K562 (cell line): ENCODE data around the gene NCF2. TPM values are rescaled to one million over a fixed set of nuclear protein-coding genes. Genes with fewer than 3 reads are reported as not detected.
A peak's percentile ranks its signal among the peaks of the same experiment; 100 is the strongest.

Experiments
- ATAC-seq: fragments of 200-7000 bp; cut with Tn5 transposase; 3 replicates; pipeline ENCODE4 v1.9.1; 2020; ENCODE audit warnings: moderate library complexity
- Bru-seq: library from RNA; stranded (reverse); fragments of 400-500 nt; gene quantifications from one replicate; lab custom pipeline; 2021; lab: Mats Ljungman, UMichigan
- BruChase-seq, 2 experiments: library from RNA; stranded (reverse); fragments of 400-500 nt; gene quantifications; one replicate each; lab custom pipeline; 2021; lab: Mats Ljungman, UMichigan
- BruUV-seq: library from RNA; stranded (reverse); fragments of 400-500 nt; replicated peaks from 2 replicates; lab custom pipeline; 2021; lab: Mats Ljungman, UMichigan
- CTCF ChIA-PET: fragments of 300-600 bp; formaldehyde crosslinking; extraction: SDS; loops from one replicate; lab custom pipeline; 2021; ENCODE audit warnings: low intra/inter-chr PET ratio; lab: Yijun Ruan, JAX
- POLR2A ChIA-PET: fragments of 300-600, 350-650 bp; sonication (Branson Sonifier 250); formaldehyde crosslinking; extraction: SDS; loops from one replicate; lab custom pipeline; 2021; ENCODE audit warnings: antibody characterized with exemption, inconsistent platforms; lab: Yijun Ruan, JAX
- DNase-seq, 4 experiments: peaks; one replicate each; pipeline versions ENCODE4 v3.0.0 to v3.0.0-alpha.2; 2011 to 2018; ENCODE audit warnings: low spot score in 3 of 4, mixed read lengths in 3 of 4; ENCODE audit errors: extremely low read depth in 1 of 4
- FAIRE-seq: peaks from 2 replicates; lab custom pipeline; 2011; peaks lifted over from hg19 to GRCh38; lab: Jason Lieb, UNC
- H2AFZ ChIP-seq: 2 replicates; pipeline ENCODE4 v1.6.0; 2011; ENCODE audit warnings: low read depth, low read length, control low read depth, inconsistent platforms
- H3K27ac ChIP-seq: fragments of 200-600 bp; 3 replicates; pipeline ENCODE4 v1.8.0; 2011; ENCODE audit warnings: low read depth, mild to moderate bottlenecking, control low read depth, inconsistent platforms, low read length, moderate library complexity, mixed read lengths; ENCODE audit errors: extremely low read depth
- H3K27me3 ChIP-seq, 2 experiments: fragments of 300-600 bp in 1 of 2; 2 replicates in 1 of 2; 3 replicates in 1 of 2; pipeline versions ENCODE4 v1.6.0 to v1.8.0; 2011; ENCODE audit warnings: inconsistent platforms in 2 of 2, low read length in 2 of 2, mild to moderate bottlenecking in 1 of 2, mixed read lengths in 1 of 2, moderate library complexity in 1 of 2; ENCODE audit not compliant: control insufficient read depth in 2 of 2, insufficient read depth in 2 of 2
- H3K36me3 ChIP-seq: fragments of 300-600 bp; 3 replicates; pipeline ENCODE4 v1.8.0; 2011; ENCODE audit warnings: mild to moderate bottlenecking, low read length, inconsistent platforms; ENCODE audit not compliant: control insufficient read depth, insufficient read depth
- H3K4me1 ChIP-seq, 2 experiments: fragments of 200-600 bp in 1 of 2; replicated peaks in 1 of 2; 2 replicates in 1 of 2; 3 replicates in 1 of 2; pipeline versions ENCODE4 v1.5.1 to v1.8.0; 2011; ENCODE audit warnings: inconsistent platforms in 2 of 2, low read length in 2 of 2, mild to moderate bottlenecking in 1 of 2, mixed read lengths in 1 of 2, moderate library complexity in 1 of 2; ENCODE audit not compliant: control insufficient read depth in 2 of 2, insufficient read depth in 2 of 2
- H3K4me2 ChIP-seq: 2 replicates; pipeline ENCODE4 v1.6.1; 2011; ENCODE audit warnings: low read length, control low read depth, inconsistent platforms, mixed read lengths; ENCODE audit not compliant: insufficient read depth
- H3K4me3 ChIP-seq: fragments of 200-600 bp; sonication (generic), shearing (Covaris generic); 2 replicates; pipeline ENCODE4 v1.5.1; 2016; ENCODE audit warnings: control low read depth, inconsistent platforms
- H3K79me2 ChIP-seq: fragments of 200-600 bp; 3 replicates; pipeline ENCODE4 v1.8.0; 2011; ENCODE audit warnings: low read length, inconsistent platforms; ENCODE audit not compliant: control insufficient read depth, insufficient read depth
- H3K9ac ChIP-seq, 2 experiments: 2 replicates each; pipeline versions ENCODE4 v1.6.0 to v1.6.1; 2011; ENCODE audit warnings: low read depth in 2 of 2, low read length in 2 of 2, control low read depth in 1 of 2, inconsistent platforms in 1 of 2, mild to moderate bottlenecking in 1 of 2, mixed read lengths in 1 of 2; ENCODE audit not compliant: insufficient read depth in 1 of 2
- H3K9me1 ChIP-seq: one replicate; pipeline ENCODE4 v1.6.0; 2011; ENCODE audit warnings: inconsistent platforms, mild to moderate bottlenecking, low read length, moderate library complexity; ENCODE audit not compliant: control insufficient read depth, insufficient read depth
- H3K9me3 ChIP-seq: replicated peaks from 2 replicates; pipeline ENCODE4 v1.5.1; 2011; ENCODE audit warnings: low read depth, low read length, inconsistent platforms; ENCODE audit not compliant: control insufficient read depth, insufficient read depth
- H4K20me1 ChIP-seq: replicated peaks from 2 replicates; pipeline ENCODE4 v1.6.1; 2011; ENCODE audit warnings: low read length, inconsistent platforms, mixed read lengths; ENCODE audit not compliant: control insufficient read depth, insufficient read depth
- CTBP1 ChIP-seq: fragments of 450-650 bp; IDR thresholded peaks from 2 replicates; pipeline ENCODE4 v1.6.1; 2016; ENCODE audit warnings: borderline replicate concordance
- CTCF ChIP-seq, 3 experiments: IDR thresholded peaks in 2 of 3; conservative IDR thresholded peaks in 1 of 3; 2 replicates each; pipeline ENCODE4 v1.5.1; 2011 to 2012; ENCODE audit warnings: low read length in 3 of 3, mild to moderate bottlenecking in 3 of 3, control low read depth in 2 of 3, improper control_type of control experiment in 1 of 3, inconsistent platforms in 1 of 3, low read depth in 1 of 3, mixed read lengths in 1 of 3, moderate library complexity in 1 of 3; ENCODE audit not compliant: insufficient read depth in 2 of 3
- ELF1 ChIP-seq: fragments of 200-800 bp; sonication (Bioruptor generic); IDR thresholded peaks from 2 replicates; pipeline ENCODE4 v1.6.1; 2016; ENCODE audit warnings: missing genetic modification characterization, missing compliant biosample characterization
- SPI1 ChIP-seq: IDR thresholded peaks from 2 replicates; pipeline ENCODE4 v1.6.1; 2011; ENCODE audit warnings: low read depth, low read length, control low read depth, borderline replicate concordance
- ZMIZ1 ChIP-seq, 2 experiments: fragments of 150-350 bp in 1 of 2; IDR thresholded peaks; 2 replicates each; pipeline ENCODE4 v1.6.1; 2012 to 2016; ENCODE audit warnings: low read depth in 2 of 2, low read length in 2 of 2, mild to moderate bottlenecking in 1 of 2, moderate library complexity in 1 of 2
- ZNF311 ChIP-seq: fragments of 250-450 bp; sonication (Bioruptor Pico); IDR thresholded peaks from 2 replicates; pipeline ENCODE4 v1.4.0; 2020; ENCODE audit warnings: mild to moderate bottlenecking, moderate library complexity
- WGBS: fragments of 100-300 bp; shearing (Covaris generic); methylation state at CpG from one replicate; pipeline ENCODE4 v1.1.6; 2016; ENCODE audit warnings: low coverage, mixed read lengths; ENCODE audit not compliant: insufficient coverage; ENCODE audit errors: missing lambda C conversion rate; 5-methylcytosine and 5-hydroxymethylcytosine counted together
- in situ Hi-C: fragments of 300-500 bp; cut with MboI; formaldehyde crosslinking; loops from 4 replicates; pipeline ENCODE4 v1.15.0; 2018; ENCODE audit warnings: inconsistent platforms, mixed read lengths
- intact Hi-C: fragments of 100-400 bp; cut with micrococcal nuclease; formaldehyde crosslinking; loops from 2 replicates; pipeline ENCODE4 v1.14.2; 2022
- long read RNA-seq, 3 experiments: library from polyadenylated mRNA in 2 of 3; library from RNA in 1 of 3; unstranded in 2 of 3; stranded (forward) in 1 of 3; transcript quantifications; one replicate each; pipeline ENCODE4 v2.0.0, GENCODE V29; 2019 to 2022
- polyA minus RNA-seq, 3 experiments: library from RNA; depleted of rRNA, polyadenylated mRNA; stranded (reverse); fragments of >200 nt; gene quantifications; 2 replicates each; pipeline ENCODE4 v1.2.3, GENCODE V29; 2011
- polyA plus RNA-seq, 8 experiments: library from polyadenylated mRNA; depleted of rRNA in 4 of 8; stranded (reverse) in 5 of 8; unstranded in 3 of 8; fragments of >200 nt; fragmentation: Nextera tagmentation in 2 of 8; fragmentation: Illumina TruSeq in 1 of 8; extraction: Ambion mirVana in 2 of 8; extraction: Trizol in 1 of 8; gene quantifications; 2 replicates each; pipeline versions ENCODE4 v1.2.1 to v1.2.3, GENCODE V29; 2011 to 2014; ENCODE audit warnings: inconsistent platforms in 1 of 8, missing spikeins in 1 of 8
- total RNA-seq, 7 experiments: library from RNA; depleted of rRNA in 6 of 7; stranded (reverse); fragments of >200 nt in 6 of 7; fragmentation: Illumina TruSeq in 2 of 7; extraction: Trizol in 2 of 7; gene quantifications; 2 replicates each; pipeline versions ENCODE4 v1.2.1 to v1.2.3, GENCODE V29; 2011 to 2021; ENCODE audit warnings: low replicate concordance in 1 of 7

NCF2 gene
- 0.16 TPM in 1 of 2 replicates, not detected in the other for total RNA-seq (2011; cell fraction: chromatin; rRNA removed; ENCODE audit: low replicate concordance)
- total RNA-seq (2011; cell fraction: nucleolus; rRNA removed), result not detected in 2 replicates
- total RNA-seq (2011; cell fraction: nucleoplasm; rRNA removed), result not detected in 2 replicates
- 0.18 TPM in 1 of 2 replicates, not detected in the other for total RNA-seq (2014; rRNA removed)
- total RNA-seq (2014; rRNA removed; fragmentation: Illumina TruSeq; extraction: Trizol), result 0.07 and 0.19 TPM in 2 replicates
- total RNA-seq (2015; rRNA removed; fragmentation: Illumina TruSeq; extraction: Trizol), result 0.49 and 0.54 TPM in 2 replicates
- total RNA-seq (2021), result 0.38 and 0.42 TPM in 2 replicates
- polyA plus RNA-seq (2011; rRNA removed), result 0.26 TPM in 1 of 2 replicates, not detected in the other
- polyA plus RNA-seq (2011; cell fraction: cytosol; rRNA removed), result 0.12 TPM in 1 of 2 replicates, not detected in the other
- not detected in 2 replicates for polyA plus RNA-seq (2011; cell fraction: nucleus; rRNA removed)
- 0.17 and 0.42 TPM in 2 replicates for polyA plus RNA-seq (2012)
- polyA plus RNA-seq (2014; fragmentation: Illumina TruSeq; extraction: Trizol), result 0.07 TPM in 1 of 2 replicates, not detected in the other
- polyA plus RNA-seq (2014; fragmentation: Nextera tagmentation; extraction: Ambion mirVana), result under 1 TPM in 1 of 2 experiments, not detected in 1; 0.10 TPM
- polyA plus RNA-seq (2014; rRNA removed), result 0.15 TPM in 1 of 2 replicates, not detected in the other
- polyA minus RNA-seq (2011; rRNA and poly(A)+ RNA removed), result not detected in 2 replicates
- not detected in 2 replicates for polyA minus RNA-seq (2011; cell fraction: cytosol; rRNA and poly(A)+ RNA removed)
- not detected in 2 replicates for polyA minus RNA-seq (2011; cell fraction: nucleus; rRNA and poly(A)+ RNA removed)
- Bru-seq, nascent RNA, result percentile 6 among the genes with signal in this experiment
- BruChase-seq, experiment 1, labeled RNA remaining after a 2-hour chase, result percentile 20 among the genes with signal in this experiment
- BruChase-seq, experiment 2, labeled RNA remaining after a 6-hour chase, result percentile 21 among the genes with signal in this experiment
- long read RNA-seq, experiment 1, result 0 reads
- long read RNA-seq, experiment 2, result 0 reads
- long read RNA-seq, experiment 3, result 0 reads

DNA sequence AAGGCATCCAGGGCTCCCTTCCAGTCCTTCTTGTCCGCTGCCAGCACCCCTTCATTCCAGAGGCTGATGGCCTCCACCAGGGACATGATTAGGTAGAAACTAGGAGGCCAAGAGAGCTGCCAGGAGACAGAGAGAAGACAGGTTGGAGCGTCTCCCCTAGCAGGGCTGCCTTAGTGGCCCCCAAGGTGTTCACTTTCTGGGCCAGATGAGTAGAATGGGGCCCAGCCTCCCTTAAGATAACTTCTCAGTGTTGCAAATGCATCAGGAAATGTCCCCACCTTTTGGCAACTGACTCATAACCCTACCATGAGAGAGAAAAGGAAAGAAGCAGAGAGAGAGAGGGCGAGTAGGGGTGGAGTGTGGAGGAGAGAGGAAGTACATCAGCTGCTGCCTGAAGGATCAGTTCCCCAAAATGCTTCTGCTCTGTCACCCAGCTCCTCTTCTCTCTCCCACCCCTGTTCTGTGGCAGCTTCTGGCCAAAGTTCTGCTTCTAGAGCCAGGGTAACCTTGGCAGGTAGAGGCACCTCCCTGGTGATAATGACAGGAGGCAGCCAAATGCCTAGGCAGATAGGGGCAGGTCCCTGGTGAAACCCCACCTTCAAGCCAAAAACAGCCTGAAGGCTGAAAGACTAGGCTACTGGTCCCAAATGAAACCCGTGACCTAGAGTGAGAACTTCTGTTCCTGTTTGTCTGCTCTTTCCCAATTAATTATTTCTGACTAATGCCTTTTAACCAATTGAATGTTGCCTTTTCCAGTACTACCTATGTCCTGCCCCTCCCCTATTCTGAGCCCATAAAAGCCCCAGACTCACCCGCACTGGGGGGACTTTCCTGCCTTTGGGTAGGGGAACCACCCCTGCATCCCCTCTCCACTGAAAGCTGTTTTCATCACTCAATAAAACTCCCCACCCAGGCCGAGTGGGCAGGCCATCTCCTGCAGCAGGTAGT lies at the start of gene NCF2:
TSS of gene NCF2 (minus strand) at position 216 of the 948 bp plus-strand sequence. CDS start at position 86, 130 bp downstream.
- Histone ChIP-seq H3K4me2 (no peak within 1 kb of the TSS), H3K9me1 (no peaks in the 10 kb centered on the region), H3K4me3 (no peak within 1 kb of the TSS), H3K4me1 (no peaks in the 10 kb centered on the region), H3K27me3 (peaks cover 24 to 51% of the 10 kb centered on the region in 2 experiments), H4K20me1 (no peaks in the 10 kb centered on the region), H2AFZ (no peak within 1 kb of the TSS), H3K27ac (no peak within 1 kb of the TSS), H3K79me2 (no peaks in the 10 kb centered on the region), H3K9me3 (no peaks in the 10 kb centered on the region), H3K9ac (no peak within 1 kb of the TSS), H3K36me3 (no peaks in the 10 kb centered on the region)
- FAIRE-seq, result no peak
- in situ Hi-C loops, result no loop called here
- no peak for DNase-seq
- BruUV-seq, result no TSS peak
- peak; percentile 61 for ATAC-seq
- 3% methylated on average over 5 of the region's 6 CpGs for WGBS
- intact Hi-C loops, result no loop called here
- CTCF ChIA-PET, result interaction anchor here (1.1 kb wide), 1 partner anchor 118 kb away, joined by 3 read pairs; the partner anchor contains the start of gene SMG7
- POLR2A ChIA-PET, result interaction anchor here (0.5 to 2.1 kb wide), 2 partner anchors 10 to 108 kb away, joined by 5 to 11 read pairs; no protein-coding TSS in a partner anchor
- TF ChIP-seq CTBP1 (0 out of 2 replicates have a peak, but pooled peaks have one; percentile 41), ELF1 (tag) (0 out of 2 replicates have a peak, but pooled peaks have one; percentile 17), SPI1 (peak; percentile 88), CTCF (IDR thresholded peaks at IDR 0.05 in 2 of 3, conservative IDR thresholded peaks at IDR 0.05 in 1 of 3; ENCODE audit: insufficient read depth in 2 of 3, low read depth in 1 of 3, low read length in 3 of 3) (peak in 1 of 3 experiments; percentile 15; a peak in 1 of 6 replicates), ZMIZ1 (IDR thresholded peaks at IDR 0.05; ENCODE audit: low read depth in 2 of 2, low read length in 2 of 2) (no peak), ZNF311 (no peak)
